GM18526 (cell line): ENCODE results near the gene CDK10.

Experiments
- POLR2A ChIP-seq: IDR thresholded peaks from 3 replicates; pipeline ENCODE4 v1.6.1; 2011; ENCODE audit not compliant: insufficient read length; ENCODE audit errors: extremely low read depth

CDK10 gene

DNA sequence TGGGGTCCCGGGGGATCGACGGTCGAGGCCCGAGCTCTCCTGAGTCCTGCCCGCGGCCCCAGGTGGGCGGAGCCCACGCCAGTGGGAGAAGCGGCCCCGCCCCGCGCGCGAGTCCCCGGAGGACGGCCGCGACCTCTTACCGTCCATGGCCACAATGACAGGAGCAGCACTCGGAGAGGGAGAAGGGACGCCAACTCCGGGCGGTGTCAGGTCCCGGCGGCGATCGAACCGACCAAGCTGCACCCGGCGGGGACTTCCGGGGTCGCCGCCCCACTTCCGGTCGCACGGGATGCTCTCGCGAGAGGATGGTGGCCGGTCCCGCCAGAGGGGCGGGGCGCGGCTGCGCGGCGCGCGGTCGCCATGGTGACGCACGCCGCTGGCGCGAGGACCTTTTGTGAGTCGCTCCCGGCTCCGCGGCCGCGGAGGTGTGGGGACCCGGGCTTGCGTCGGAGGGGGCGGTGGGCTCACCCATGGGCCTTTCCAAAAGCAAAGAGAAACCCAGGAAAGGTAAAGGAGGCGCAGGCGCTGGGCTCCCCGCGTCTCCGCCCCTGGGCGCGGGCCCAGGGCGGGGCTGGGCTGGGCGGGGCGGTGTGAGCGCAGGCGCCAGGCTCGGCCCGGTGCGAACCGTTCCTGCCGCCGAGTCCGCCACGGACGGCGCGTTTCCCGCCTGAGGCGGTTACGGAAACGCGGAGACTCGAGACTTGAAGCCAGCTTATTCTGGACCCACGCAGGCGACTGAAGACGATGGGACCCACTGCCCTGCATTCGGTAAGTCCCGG is 28.9 kb upstream of the CDK10 start, which contains the start of the genes CHMP1A and SPATA33:
CHMP1A (minus strand) TSS at position 267 of the 779 bp plus-strand sequence; CDS start at position 147, 120 bp downstream.
SPATA33 (plus strand) TSS at position 395 of the 779 bp plus-strand sequence; CDS start at position 471, 76 bp downstream.
- TF ChIP-seq POLR2A: peak; percentile 73

GRCh38 chr16:89658221-89658879 is 28.1 kb upstream of the CDK10 start:
- TF ChIP-seq POLR2A: no peak

DNA sequence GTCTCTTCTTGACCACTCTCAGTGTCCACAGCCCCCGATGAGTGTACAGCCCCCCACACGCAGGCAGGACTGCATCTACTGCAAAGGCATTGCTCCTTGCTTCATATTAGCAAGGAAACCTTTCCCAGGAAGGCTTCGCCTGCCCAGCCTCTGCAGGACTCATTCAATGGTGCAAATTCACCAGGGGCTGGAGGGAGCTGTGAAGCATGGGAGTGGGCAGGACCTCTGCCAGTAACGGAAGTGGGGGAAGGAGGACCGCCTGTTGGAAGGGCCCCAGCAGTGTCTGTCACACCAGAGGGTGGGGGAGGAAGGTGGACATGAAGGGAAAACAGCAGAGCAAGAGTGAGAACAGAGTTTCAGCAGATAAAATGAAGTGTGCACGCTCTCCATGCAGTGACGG is 26.3 kb upstream of the CDK10 start:
- no peak for TF ChIP-seq POLR2A

GRCh38 chr16:89661215-89661614 is 25.3 kb upstream of the CDK10 start:
- no peak for TF ChIP-seq POLR2A

DNA sequence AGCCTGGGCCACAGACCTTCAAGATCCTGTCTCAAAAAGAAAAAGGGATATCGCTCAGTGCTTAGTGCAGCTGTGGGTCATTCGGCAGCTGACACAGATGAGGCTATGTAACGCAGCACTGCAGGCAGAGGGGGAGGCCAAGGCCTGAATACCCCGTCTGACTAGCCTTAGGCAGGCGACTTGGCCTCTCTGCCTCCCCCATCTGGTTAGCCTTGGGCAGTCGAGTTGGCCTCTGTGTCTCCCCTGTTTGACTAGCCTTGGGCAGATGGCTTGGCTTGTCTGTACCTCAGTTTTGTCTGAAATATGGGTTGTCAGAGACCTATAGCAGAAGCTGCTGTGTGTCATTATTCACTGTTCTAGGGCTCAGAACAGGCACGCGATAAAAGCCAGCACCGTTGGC is 18.9 kb upstream of the CDK10 start:
- no peak for TF ChIP-seq POLR2A

- TF ChIP-seq POLR2A: no peak
These were observed 17.7 kb upstream of the CDK10 start for GRCh38 chr16:89668790-89669158.

GRCh38 chr16:89669755-89670154 is 16.7 kb upstream of the CDK10 start:
- TF ChIP-seq POLR2A: no peak

DNA sequence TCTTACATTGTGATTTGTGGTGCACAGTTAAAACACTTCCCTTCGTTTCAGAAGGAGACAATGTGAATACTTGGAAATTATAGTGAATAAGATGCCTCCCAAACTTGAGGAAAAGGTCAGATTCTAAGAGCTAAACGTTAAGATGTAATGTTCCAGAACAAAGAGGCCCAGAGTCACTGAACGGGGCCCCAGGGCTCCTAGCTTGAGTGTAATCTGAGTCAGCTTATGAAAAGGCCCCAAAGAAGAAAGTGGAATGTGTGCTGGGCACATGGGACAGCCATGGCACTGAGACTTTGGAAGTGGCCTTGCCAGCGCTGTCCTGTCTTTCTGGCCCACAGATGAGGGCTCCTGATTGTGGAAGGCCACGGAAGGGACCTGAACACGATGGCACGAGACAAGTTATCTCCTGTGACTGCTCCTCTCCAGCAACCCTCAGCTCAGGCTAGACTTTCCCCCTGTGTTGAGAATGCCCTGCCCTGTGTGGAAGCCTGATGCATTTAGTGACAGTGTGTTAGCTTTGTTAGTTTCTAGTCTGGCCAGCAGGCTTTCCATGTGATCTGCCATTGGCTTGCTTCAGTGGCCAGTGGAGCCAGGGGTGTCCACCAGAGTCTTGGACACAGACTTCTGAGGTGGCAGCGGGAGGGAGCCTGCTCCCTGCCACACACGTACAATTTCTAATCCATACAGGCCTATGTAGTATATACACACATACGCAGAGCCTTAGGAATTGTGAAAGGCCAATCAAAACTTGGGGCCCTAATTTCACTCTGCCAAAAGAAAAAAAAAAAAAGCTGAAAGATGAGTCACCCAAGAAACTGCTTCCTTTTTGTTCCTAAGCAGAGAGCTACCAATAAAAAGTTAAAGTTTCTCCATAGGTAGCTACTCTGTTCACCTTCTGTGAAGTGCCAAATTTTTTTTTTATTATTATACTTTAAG is 15.7 kb upstream of the CDK10 start:
- TF ChIP-seq POLR2A: no peak

DNA sequence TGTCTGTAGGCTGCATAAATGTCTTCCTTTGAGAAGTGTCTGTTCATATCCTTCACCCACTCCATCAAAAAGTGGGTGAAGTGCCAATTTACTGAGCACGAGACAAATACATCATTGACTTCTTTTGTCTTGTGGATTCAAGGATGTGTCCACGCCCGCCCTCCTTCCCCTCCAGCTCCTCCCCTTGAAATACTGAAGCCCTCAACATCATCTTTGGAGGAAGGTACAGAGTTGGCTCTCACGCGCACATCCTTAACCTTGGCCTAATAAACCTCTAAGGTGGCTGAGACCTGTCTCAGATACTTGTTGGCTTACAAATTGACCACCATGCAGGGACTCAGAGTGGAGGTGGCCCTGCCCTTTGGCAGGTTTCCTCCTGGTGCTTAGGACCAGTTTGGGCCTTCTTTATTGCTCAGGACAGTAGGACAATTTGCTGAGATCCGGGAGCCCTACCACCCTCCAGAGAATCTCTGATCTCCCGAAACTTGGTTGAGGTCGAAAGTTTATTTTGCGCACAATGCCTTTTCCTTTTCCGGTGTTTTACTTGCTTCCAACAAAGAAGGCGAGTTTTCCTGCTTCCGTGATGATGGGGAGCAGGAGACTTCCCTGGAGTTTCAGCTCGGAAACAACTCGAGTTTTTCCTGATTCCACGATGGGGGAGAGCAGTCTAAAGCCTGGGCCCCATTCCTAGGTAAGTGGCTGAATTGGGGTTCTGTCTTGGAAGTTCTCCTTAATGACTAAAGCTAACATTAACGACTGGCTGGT is 14.1 kb upstream of the CDK10 start:
- no peak for TF ChIP-seq POLR2A

DNA sequence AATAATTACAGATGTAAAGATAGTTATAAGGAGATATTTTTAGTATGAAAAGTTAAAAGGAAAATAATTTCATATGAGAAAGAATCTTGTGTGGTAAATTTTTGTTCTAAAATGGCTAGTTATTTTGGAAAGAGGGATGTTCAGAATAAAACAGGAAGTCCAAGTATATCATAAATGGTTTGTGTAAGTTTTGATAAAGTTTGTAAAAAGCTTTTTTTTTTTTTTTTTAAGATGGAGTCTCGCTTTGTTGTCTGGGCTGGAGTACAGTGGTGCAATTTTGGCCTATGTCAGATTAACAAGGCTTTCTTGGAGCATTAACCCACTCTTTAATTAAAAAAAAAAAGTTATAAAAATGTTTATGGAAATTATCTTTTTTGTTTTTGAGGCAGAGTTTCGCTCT is 8.2 kb upstream of the CDK10 start:
- TF ChIP-seq POLR2A: no peak

DNA sequence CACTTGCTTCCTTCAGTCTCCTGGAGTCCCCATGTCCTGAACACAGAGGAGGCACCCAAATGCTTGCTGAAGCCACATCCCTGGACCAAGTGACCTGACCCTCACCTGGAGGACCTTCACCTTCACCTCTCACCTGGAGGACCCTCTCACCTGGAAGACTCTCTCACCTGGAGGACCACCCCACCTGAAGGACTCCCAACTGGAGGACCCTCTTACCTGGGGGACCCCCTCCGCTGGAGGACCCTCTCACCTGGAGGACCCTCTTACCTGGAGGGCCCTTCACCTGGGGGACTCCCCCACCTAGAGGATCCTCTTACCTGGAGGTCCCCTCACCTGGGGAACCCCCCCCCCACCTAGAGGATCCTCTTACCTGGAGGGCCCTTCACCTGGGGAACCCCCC is 573 bp upstream of the CDK10 start:
- no peak for TF ChIP-seq POLR2A

GRCh38 chr16:89687092-89687940 is 827 bp downstream of the CDK10 start:
- no peak for TF ChIP-seq POLR2A

DNA sequence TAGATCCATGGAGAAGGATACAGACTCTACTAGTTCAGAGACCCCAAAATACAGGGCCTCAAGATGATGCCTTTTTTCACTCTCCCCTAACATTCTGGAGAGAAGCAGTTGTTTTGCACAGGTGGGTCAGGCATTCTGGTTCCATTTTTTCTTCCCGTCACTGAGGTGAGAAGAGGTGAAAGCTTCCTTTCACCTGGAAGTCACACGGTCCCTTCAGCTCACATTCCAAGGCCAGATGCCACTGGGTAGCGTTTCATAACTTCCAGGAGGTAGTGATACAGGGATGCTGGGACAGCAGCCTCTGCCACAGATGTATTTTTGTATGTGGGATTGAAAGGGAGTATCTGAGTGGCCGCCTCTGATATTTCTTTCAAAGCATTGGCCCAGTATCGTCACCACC is 1.9 kb downstream of the CDK10 start:
- TF ChIP-seq POLR2A: no peak

DNA sequence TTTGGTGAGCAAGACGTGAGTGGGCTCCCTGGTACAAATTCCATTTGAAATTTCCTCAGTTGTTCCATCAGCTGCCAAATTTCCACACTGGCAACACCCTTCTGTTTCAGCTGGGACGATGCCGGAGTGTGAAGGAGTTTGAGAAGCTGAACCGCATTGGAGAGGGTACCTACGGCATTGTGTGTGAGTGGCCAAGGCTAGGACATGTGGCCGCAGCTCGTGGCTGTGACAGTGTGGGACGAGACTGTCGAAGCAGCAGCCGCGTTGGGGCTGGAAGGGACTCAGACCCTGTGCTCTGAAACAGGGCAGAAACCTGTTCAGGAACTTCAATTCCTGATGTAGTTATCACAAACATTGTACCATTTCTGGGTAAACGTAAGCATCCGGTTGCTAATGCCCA is 2.7 kb downstream of the CDK10 start:
- TF ChIP-seq POLR2A: no peak
